Endothelial cell of umbilical vein (primary cell): ENCODE data around the gene SMARCC1. TPM values are rescaled to one million over a fixed set of nuclear protein-coding genes. Genes with fewer than 3 reads are reported as not detected.

ENCODE experiments used
- BruUV-seq: library from RNA; stranded (reverse); fragments of 400-500 nt; replicated peaks from 2 replicates; lab custom pipeline; 2021; lab: Mats Ljungman, UMichigan
- CTCF ChIA-PET: fragments of 300-600, 350-600 bp; sonication (Branson Sonifier 250); formaldehyde crosslinking; loops from one replicate; lab custom pipeline; 2021; ENCODE audit warnings: antibody characterized with exemption, inconsistent platforms; lab: Charles Lee
- POLR2A ChIA-PET: fragments of 300-600, 350-600 bp; sonication (Branson Sonifier 250); formaldehyde crosslinking; loops from one replicate; lab custom pipeline; 2021; ENCODE audit warnings: antibody characterized with exemption, inconsistent platforms; lab: Charles Lee
- DNase-seq: peaks from one replicate; pipeline ENCODE4 v3.0.0-alpha.2; 2011; ENCODE audit warnings: low read depth, low spot score
- FAIRE-seq: peaks from 2 replicates; lab custom pipeline; 2011; peaks lifted over from hg19 to GRCh38; lab: Jason Lieb, UNC
- H2AFZ ChIP-seq: 2 replicates; pipeline ENCODE4 v1.6.0; 2012; ENCODE audit warnings: low read depth, low read length, control low read depth, inconsistent platforms
- H3K27ac ChIP-seq: 2 replicates; pipeline ENCODE4 v1.5.1; 2011; ENCODE audit warnings: low read depth, mild to moderate bottlenecking, control low read depth, low read length, moderate library complexity; ENCODE audit not compliant: insufficient read depth
- H3K27me3 ChIP-seq, 2 experiments: 2 replicates each; pipeline versions ENCODE4 v1.6.0 to v1.6.1; 2011; ENCODE audit warnings: low read length in 2 of 2, mixed read lengths in 1 of 2; ENCODE audit not compliant: control insufficient read depth in 2 of 2, insufficient read depth in 2 of 2
- H3K36me3 ChIP-seq, 2 experiments: 2 replicates in 1 of 2; 3 replicates in 1 of 2; pipeline ENCODE4 v1.5.1; 2011; ENCODE audit warnings: low read length in 2 of 2, mild to moderate bottlenecking in 1 of 2, moderate library complexity in 1 of 2; ENCODE audit not compliant: control insufficient read depth in 2 of 2, insufficient read depth in 2 of 2; ENCODE audit errors: extremely low read depth in 1 of 2
- H3K4me1 ChIP-seq: 3 replicates; pipeline ENCODE4 v1.5.1; 2011; ENCODE audit warnings: mild to moderate bottlenecking, low read length; ENCODE audit not compliant: control insufficient read depth, insufficient read depth; ENCODE audit errors: extremely low read depth
- H3K4me2 ChIP-seq: 2 replicates; pipeline ENCODE4 v1.6.1; 2011; ENCODE audit warnings: low read length, control low read depth, mixed read lengths; ENCODE audit not compliant: insufficient read depth
- H3K4me3 ChIP-seq, 3 experiments: fragments of 200-600 bp in 1 of 3; sonication (generic), shearing (Covaris generic) in 1 of 3; replicated peaks in 1 of 3; 2 replicates each; pipeline ENCODE4 v1.5.1; 2011 to 2016; ENCODE audit warnings: control low read depth in 3 of 3, low read length in 3 of 3, mild to moderate bottlenecking in 2 of 3, inconsistent platforms in 1 of 3, low read depth in 1 of 3, moderate library complexity in 1 of 3; ENCODE audit not compliant: insufficient read depth in 1 of 3
- H3K79me2 ChIP-seq: 2 replicates; pipeline ENCODE4 v1.6.0; 2012; ENCODE audit warnings: low read length, inconsistent platforms; ENCODE audit not compliant: control insufficient read depth, insufficient read depth
- H3K9ac ChIP-seq: replicated peaks from 2 replicates; pipeline ENCODE3; 2011; ENCODE audit warnings: low read length, control low read depth; ENCODE audit not compliant: insufficient read depth; ENCODE audit errors: extremely low read depth
- H3K9me1 ChIP-seq: replicated peaks from 3 replicates; pipeline ENCODE4 v1.6.0; 2011; ENCODE audit warnings: mild to moderate bottlenecking, low read length; ENCODE audit not compliant: control insufficient read depth, insufficient read depth; ENCODE audit errors: extremely low read depth
- H3K9me3 ChIP-seq: replicated peaks from 2 replicates; pipeline ENCODE4 v1.5.1; 2012; ENCODE audit warnings: low read length, inconsistent platforms; ENCODE audit not compliant: control insufficient read depth, insufficient read depth
- H4K20me1 ChIP-seq: replicated peaks from 2 replicates; pipeline ENCODE3; 2011; ENCODE audit warnings: mild to moderate bottlenecking, low read length; ENCODE audit not compliant: control insufficient read depth, insufficient read depth; ENCODE audit errors: extremely low read depth
- FOS ChIP-seq: IDR thresholded peaks from 2 replicates; pipeline ENCODE4 v1.6.1; 2011; ENCODE audit warnings: mild to moderate bottlenecking, low read length, moderate library complexity, borderline replicate concordance; ENCODE audit not compliant: insufficient read depth
- GATA2 ChIP-seq: IDR thresholded peaks from 2 replicates; pipeline ENCODE4 v1.7.0; 2011; ENCODE audit warnings: low read depth, mild to moderate bottlenecking, moderate library complexity, mixed read lengths, low read length; ENCODE audit not compliant: insufficient read length, insufficient read depth
- JUN ChIP-seq: IDR thresholded peaks from 2 replicates; pipeline ENCODE4 v1.6.1; 2011; ENCODE audit warnings: borderline replicate concordance, low read depth; ENCODE audit not compliant: insufficient read length, insufficient read depth
- MAX ChIP-seq: IDR thresholded peaks from 2 replicates; pipeline ENCODE4 v1.6.1; 2011; ENCODE audit not compliant: insufficient read depth, insufficient read length
- MYC ChIP-seq: IDR thresholded peaks from one replicate; pipeline ENCODE4 v1.6.1; 2011; ENCODE audit warnings: mild to moderate bottlenecking, low read depth, low read length
- POLR2A ChIP-seq: IDR thresholded peaks from 2 replicates; pipeline ENCODE4 v1.6.1; 2012; ENCODE audit warnings: low read depth, mild to moderate bottlenecking, control low read depth, low read length
- dilution Hi-C: fragments of 300-500 bp; cut with MboI; formaldehyde crosslinking; loops from one replicate; pipeline ENCODE4 v1.15.0; 2019; ENCODE audit warnings: low sequenced_read_pairs; ENCODE audit not compliant: extremely low pct_ligation_motif_present
- intact Hi-C: fragments of 100-400 bp; cut with micrococcal nuclease; formaldehyde crosslinking; loops from one replicate; pipeline ENCODE4 v1.10.0; 2022
- polyA plus RNA-seq, 4 experiments: library from polyadenylated mRNA; depleted of rRNA in 3 of 4; stranded (reverse) in 3 of 4; unstranded in 1 of 4; fragments of >200 nt; gene quantifications; 2 replicates each; pipeline versions ENCODE4 v1.2.1 to v1.2.3, GENCODE V29; 2011 to 2012; ENCODE audit warnings: missing spikeins in 1 of 4
- total RNA-seq: library from RNA; stranded (reverse); gene quantifications from 2 replicates; pipeline ENCODE4 v1.2.3, GENCODE V29; 2021
- TF ChIP-seq, protein P1 (sequence below), 2 donors: IDR thresholded peaks; 1 replicate in 1 of 2; 2 replicates in 1 of 2; pipeline ENCODE4 v1.5.1; 2011; ENCODE audit warnings: low read length in 2 of 2, mild to moderate bottlenecking in 2 of 2, moderate library complexity in 2 of 2, control low read depth in 1 of 2, inconsistent platforms in 1 of 2, low read depth in 1 of 2; ENCODE audit not compliant: insufficient read depth in 1 of 2; ENCODE audit errors: extremely low read depth in 1 of 2

Gene SMARCC1
- total and polyA plus RNA-seq, 2 donors (not counting 3 experiments of a cell fraction or from before 2014, with no cell fraction given) = 23.0 to 138 TPM

- POLR2A ChIA-PET = no interaction called here
- no peak for FAIRE-seq
- intact Hi-C loops = no loop called here
Measured at GRCh38 chr3:47681016-47681415, 100.7 kb downstream of the SMARCC1 start.

More at GRCh38 chr3:47681016-47681415, 100.7 kb downstream of the SMARCC1 start:
- Histone ChIP-seq H2AFZ (no peak overlapping the region), H3K27ac (no peak overlapping the region), H3K4me2 (no peak overlapping the region), H3K9ac (no peak overlapping the region), H3K79me2 (no peaks in the 10 kb centered on the region), H3K4me1 (no peaks in the 10 kb centered on the region), H3K27me3 (no peaks in the 10 kb centered on the region), H3K36me3 (peaks cover 11 to 12% of the 10 kb centered on the region in 2 experiments), H4K20me1 (no peaks in the 10 kb centered on the region), H3K9me1 (no peaks in the 10 kb centered on the region), H3K4me3 (no peak overlapping the region), H3K9me3 (no peaks in the 10 kb centered on the region)
- CTCF ChIA-PET = interaction anchor here (1.2 kb wide), 1 partner anchor 14 kb away, joined by 3 read pairs; no protein-coding TSS in a partner anchor
- dilution Hi-C loops = no loop called here
- no TSS peak for BruUV-seq
- no peak for DNase-seq
- no peak for TF ChIP-seq JUN
- no peak for TF ChIP-seq POLR2A
- TF ChIP-seq, protein P1, sequence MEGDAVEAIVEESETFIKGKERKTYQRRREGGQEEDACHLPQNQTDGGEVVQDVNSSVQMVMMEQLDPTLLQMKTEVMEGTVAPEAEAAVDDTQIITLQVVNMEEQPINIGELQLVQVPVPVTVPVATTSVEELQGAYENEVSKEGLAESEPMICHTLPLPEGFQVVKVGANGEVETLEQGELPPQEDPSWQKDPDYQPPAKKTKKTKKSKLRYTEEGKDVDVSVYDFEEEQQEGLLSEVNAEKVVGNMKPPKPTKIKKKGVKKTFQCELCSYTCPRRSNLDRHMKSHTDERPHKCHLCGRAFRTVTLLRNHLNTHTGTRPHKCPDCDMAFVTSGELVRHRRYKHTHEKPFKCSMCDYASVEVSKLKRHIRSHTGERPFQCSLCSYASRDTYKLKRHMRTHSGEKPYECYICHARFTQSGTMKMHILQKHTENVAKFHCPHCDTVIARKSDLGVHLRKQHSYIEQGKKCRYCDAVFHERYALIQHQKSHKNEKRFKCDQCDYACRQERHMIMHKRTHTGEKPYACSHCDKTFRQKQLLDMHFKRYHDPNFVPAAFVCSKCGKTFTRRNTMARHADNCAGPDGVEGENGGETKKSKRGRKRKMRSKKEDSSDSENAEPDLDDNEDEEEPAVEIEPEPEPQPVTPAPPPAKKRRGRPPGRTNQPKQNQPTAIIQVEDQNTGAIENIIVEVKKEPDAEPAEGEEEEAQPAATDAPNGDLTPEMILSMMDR (IDR thresholded peaks at IDR 0.05; ENCODE audit: extremely low read depth in 1 of 2, insufficient read depth in 1 of 2, low read depth in 1 of 2, low read length in 2 of 2) = no peak
- TF ChIP-seq FOS = no peak
- TF ChIP-seq GATA2 = no peak
- no peak for TF ChIP-seq MAX
- TF ChIP-seq MYC = no peak
